Endothelial cell of umbilical vein (primary cell): ENCODE data around the gene FLRT2. TPM values are rescaled to one million over a fixed set of nuclear protein-coding genes. Genes with fewer than 3 reads are reported as not detected.
A peak's percentile ranks its signal among the peaks of the same experiment; 100 is the strongest.

Source experiments
- BruUV-seq: library from RNA; stranded (reverse); fragments of 400-500 nt; replicated peaks from 2 replicates; lab custom pipeline; 2021; lab: Mats Ljungman, UMichigan
- CTCF ChIA-PET: fragments of 300-600, 350-600 bp; sonication (Branson Sonifier 250); formaldehyde crosslinking; loops from one replicate; lab custom pipeline; 2021; ENCODE audit warnings: antibody characterized with exemption, inconsistent platforms; lab: Charles Lee
- POLR2A ChIA-PET: fragments of 300-600, 350-600 bp; sonication (Branson Sonifier 250); formaldehyde crosslinking; loops from one replicate; lab custom pipeline; 2021; ENCODE audit warnings: antibody characterized with exemption, inconsistent platforms; lab: Charles Lee
- DNase-seq: peaks from one replicate; pipeline ENCODE4 v3.0.0-alpha.2; 2011; ENCODE audit warnings: low read depth, low spot score
- FAIRE-seq: peaks from 2 replicates; lab custom pipeline; 2011; peaks lifted over from hg19 to GRCh38; lab: Jason Lieb, UNC
- H2AFZ ChIP-seq: 2 replicates; pipeline ENCODE4 v1.6.0; 2012; ENCODE audit warnings: low read depth, low read length, control low read depth, inconsistent platforms
- H3K27ac ChIP-seq: 2 replicates; pipeline ENCODE4 v1.5.1; 2011; ENCODE audit warnings: low read depth, mild to moderate bottlenecking, control low read depth, low read length, moderate library complexity; ENCODE audit not compliant: insufficient read depth
- H3K27me3 ChIP-seq, 2 experiments: 2 replicates each; pipeline versions ENCODE4 v1.6.0 to v1.6.1; 2011; ENCODE audit warnings: low read length in 2 of 2, mixed read lengths in 1 of 2; ENCODE audit not compliant: control insufficient read depth in 2 of 2, insufficient read depth in 2 of 2
- H3K36me3 ChIP-seq, 2 experiments: 2 replicates in 1 of 2; 3 replicates in 1 of 2; pipeline ENCODE4 v1.5.1; 2011; ENCODE audit warnings: low read length in 2 of 2, mild to moderate bottlenecking in 1 of 2, moderate library complexity in 1 of 2; ENCODE audit not compliant: control insufficient read depth in 2 of 2, insufficient read depth in 2 of 2; ENCODE audit errors: extremely low read depth in 1 of 2
- H3K4me1 ChIP-seq: 3 replicates; pipeline ENCODE4 v1.5.1; 2011; ENCODE audit warnings: mild to moderate bottlenecking, low read length; ENCODE audit not compliant: control insufficient read depth, insufficient read depth; ENCODE audit errors: extremely low read depth
- H3K4me2 ChIP-seq: 2 replicates; pipeline ENCODE4 v1.6.1; 2011; ENCODE audit warnings: low read length, control low read depth, mixed read lengths; ENCODE audit not compliant: insufficient read depth
- H3K4me3 ChIP-seq, 3 experiments: fragments of 200-600 bp in 1 of 3; sonication (generic), shearing (Covaris generic) in 1 of 3; replicated peaks in 1 of 3; 2 replicates each; pipeline ENCODE4 v1.5.1; 2011 to 2016; ENCODE audit warnings: control low read depth in 3 of 3, low read length in 3 of 3, mild to moderate bottlenecking in 2 of 3, inconsistent platforms in 1 of 3, low read depth in 1 of 3, moderate library complexity in 1 of 3; ENCODE audit not compliant: insufficient read depth in 1 of 3
- H3K79me2 ChIP-seq: 2 replicates; pipeline ENCODE4 v1.6.0; 2012; ENCODE audit warnings: low read length, inconsistent platforms; ENCODE audit not compliant: control insufficient read depth, insufficient read depth
- H3K9ac ChIP-seq: replicated peaks from 2 replicates; pipeline ENCODE3; 2011; ENCODE audit warnings: low read length, control low read depth; ENCODE audit not compliant: insufficient read depth; ENCODE audit errors: extremely low read depth
- H3K9me1 ChIP-seq: replicated peaks from 3 replicates; pipeline ENCODE4 v1.6.0; 2011; ENCODE audit warnings: mild to moderate bottlenecking, low read length; ENCODE audit not compliant: control insufficient read depth, insufficient read depth; ENCODE audit errors: extremely low read depth
- H3K9me3 ChIP-seq: replicated peaks from 2 replicates; pipeline ENCODE4 v1.5.1; 2012; ENCODE audit warnings: low read length, inconsistent platforms; ENCODE audit not compliant: control insufficient read depth, insufficient read depth
- H4K20me1 ChIP-seq: replicated peaks from 2 replicates; pipeline ENCODE3; 2011; ENCODE audit warnings: mild to moderate bottlenecking, low read length; ENCODE audit not compliant: control insufficient read depth, insufficient read depth; ENCODE audit errors: extremely low read depth
- CTCF ChIP-seq, 2 donors: IDR thresholded peaks; 1 replicate in 1 of 2; 2 replicates in 1 of 2; pipeline ENCODE4 v1.5.1; 2011; ENCODE audit warnings: low read length in 2 of 2, mild to moderate bottlenecking in 2 of 2, moderate library complexity in 2 of 2, control low read depth in 1 of 2, inconsistent platforms in 1 of 2, low read depth in 1 of 2; ENCODE audit not compliant: insufficient read depth in 1 of 2; ENCODE audit errors: extremely low read depth in 1 of 2
- EZH2 ChIP-seq: IDR thresholded peaks from 2 replicates; pipeline ENCODE4 v1.6.1; 2012; ENCODE audit warnings: borderline replicate concordance, low read depth, mild to moderate bottlenecking, moderate library complexity, low read length, inconsistent platforms; ENCODE audit not compliant: severe bottlenecking
- FOS ChIP-seq: IDR thresholded peaks from 2 replicates; pipeline ENCODE4 v1.6.1; 2011; ENCODE audit warnings: mild to moderate bottlenecking, low read length, moderate library complexity, borderline replicate concordance; ENCODE audit not compliant: insufficient read depth
- GATA2 ChIP-seq: IDR thresholded peaks from 2 replicates; pipeline ENCODE4 v1.7.0; 2011; ENCODE audit warnings: low read depth, mild to moderate bottlenecking, moderate library complexity, mixed read lengths, low read length; ENCODE audit not compliant: insufficient read length, insufficient read depth
- JUN ChIP-seq: IDR thresholded peaks from 2 replicates; pipeline ENCODE4 v1.6.1; 2011; ENCODE audit warnings: borderline replicate concordance, low read depth; ENCODE audit not compliant: insufficient read length, insufficient read depth
- MAX ChIP-seq: IDR thresholded peaks from 2 replicates; pipeline ENCODE4 v1.6.1; 2011; ENCODE audit not compliant: insufficient read depth, insufficient read length
- MYC ChIP-seq: IDR thresholded peaks from one replicate; pipeline ENCODE4 v1.6.1; 2011; ENCODE audit warnings: mild to moderate bottlenecking, low read depth, low read length
- POLR2A ChIP-seq: IDR thresholded peaks from 2 replicates; pipeline ENCODE4 v1.6.1; 2012; ENCODE audit warnings: low read depth, mild to moderate bottlenecking, control low read depth, low read length
- POLR2AphosphoS5 ChIP-seq: IDR thresholded peaks from 2 replicates; pipeline ENCODE4 v1.6.1; 2012; ENCODE audit warnings: low read depth, mild to moderate bottlenecking, control low read depth, low read length, moderate library complexity; ENCODE audit not compliant: insufficient read depth
- dilution Hi-C: fragments of 300-500 bp; cut with MboI; formaldehyde crosslinking; loops from one replicate; pipeline ENCODE4 v1.15.0; 2019; ENCODE audit warnings: low sequenced_read_pairs; ENCODE audit not compliant: extremely low pct_ligation_motif_present
- intact Hi-C: fragments of 100-400 bp; cut with micrococcal nuclease; formaldehyde crosslinking; loops from one replicate; pipeline ENCODE4 v1.10.0; 2022
- polyA plus RNA-seq, 4 experiments: library from polyadenylated mRNA; depleted of rRNA in 3 of 4; stranded (reverse) in 3 of 4; unstranded in 1 of 4; fragments of >200 nt; gene quantifications; 2 replicates each; pipeline versions ENCODE4 v1.2.1 to v1.2.3, GENCODE V29; 2011 to 2012; ENCODE audit warnings: missing spikeins in 1 of 4
- total RNA-seq: library from RNA; stranded (reverse); gene quantifications from 2 replicates; pipeline ENCODE4 v1.2.3, GENCODE V29; 2021

FLRT2 gene
- total and polyA plus RNA-seq, 2 donors (not counting 3 experiments of a cell fraction or from before 2014, with no cell fraction given): 202 to 229 TPM

GRCh38 chr14:85536833-85537190, 6.9 kb downstream of the FLRT2 start:
- ChIA-PET CTCF (interaction anchor here (0.7 to 4.0 kb wide), 14 partner anchors 9 to 1598 kb away, joined by 3 to 23 read pairs (median 4); no protein-coding TSS in a partner anchor), POLR2A (interaction anchor here (0.5 to 1.3 kb wide), 2 partner anchors 9 to 1530 kb away, joined by 4 to 6 read pairs; no protein-coding TSS in a partner anchor)
- intact Hi-C loops: loop anchor here (1.0 to 10.0 kb wide), 6 partner anchors 29 to 1531 kb away; no protein-coding TSS in a partner anchor
- no peaks in the 10 kb centered on the region for H3K9me3 ChIP-seq
- peak overlapping the region; percentile 97 for H3K4me2 ChIP-seq
- dilution Hi-C loops: no loop called here
- DNase-seq (no peak), FAIRE-seq (peak; percentile 21)
- peaks cover 31% of the 10 kb centered on the region for H3K4me1 ChIP-seq
- peaks cover 21% of the 10 kb centered on the region for H4K20me1 ChIP-seq
- no peak overlapping the region for H2AFZ ChIP-seq
- peaks cover 65% of the 10 kb centered on the region for H3K79me2 ChIP-seq
- H3K9ac ChIP-seq: peak overlapping the region; percentile 97
- H3K27ac ChIP-seq: no peak overlapping the region
- H3K27me3 ChIP-seq: no peaks in the 10 kb centered on the region
- peaks cover 4 to 7% of the 10 kb centered on the region in 2 experiments for H3K36me3 ChIP-seq
- no peaks in the 10 kb centered on the region for H3K9me1 ChIP-seq
- TF ChIP-seq POLR2A (no peak), EZH2 (no peak), FOS (no peak), POLR2AphosphoS5 (no peak), MYC (no peak), CTCF (IDR thresholded peaks at IDR 0.05; ENCODE audit: extremely low read depth in 1 of 2, insufficient read depth in 1 of 2, low read depth in 1 of 2, low read length in 2 of 2) (no peak), GATA2 (no peak), JUN (no peak), MAX (no peak)
- BruUV-seq: no TSS peak
- peak overlapping the region in 2 of 3 experiments; percentile 93 to 94 for H3K4me3 ChIP-seq
